HCT116 (cell line): ENCODE data around the gene AKAP13. TPM values are rescaled to one million over a fixed set of nuclear protein-coding genes. Genes with fewer than 3 reads are reported as not detected.

Experiments used
- ATAC-seq: fragments of 200-7000 bp; cut with Tn5 transposase; 2 replicates; pipeline ENCODE4 v1.9.1; 2020; ENCODE audit warnings: mild to moderate bottlenecking, moderate library complexity
- BruUV-seq: library from RNA; stranded (reverse); fragments of 400-500 nt; replicated peaks from 2 replicates; lab custom pipeline; 2021; lab: Mats Ljungman, UMichigan
- CTCF ChIA-PET: fragments of 300-600 bp; sonication (Branson Sonifier 250); formaldehyde crosslinking; loops from one replicate; lab custom pipeline; 2021; ENCODE audit warnings: antibody characterized with exemption; lab: Charles Lee
- POLR2A ChIA-PET: fragments of 300-600, 350-600 bp; sonication (Branson Sonifier 250); formaldehyde crosslinking; loops from one replicate; lab custom pipeline; 2021; ENCODE audit warnings: antibody characterized with exemption; lab: Charles Lee
- RAD21 ChIA-PET, 2 experiments: fragments of 300-600 bp; sonication (Branson Sonifier 250); formaldehyde crosslinking; loops; one replicate each; lab custom pipeline; 2023; ENCODE audit warnings: low total read pairs in 2 of 2; ENCODE audit not compliant: uncharacterized antibody in 2 of 2, unreplicated experiment in 2 of 2, low non-redundant PET in 1 of 2; lab: Charles Lee
- DNase-seq: peaks from one replicate; pipeline ENCODE4 v3.0.0-alpha.2; 2010; ENCODE audit warnings: low read depth, low spot score
- H2AFZ ChIP-seq: fragments of 200-600 bp; shearing (Covaris generic), sonication (generic); 2 replicates; pipeline ENCODE4 v1.6.1; 2017; ENCODE audit warnings: low read depth, mixed run types, mixed read lengths, antibody characterized with exemption, low read length; ENCODE audit not compliant: poor library complexity, severe bottlenecking
- H3K27ac ChIP-seq: 2 replicates; pipeline ENCODE4 v1.5.1; 2012; ENCODE audit warnings: low read depth, low read length
- H3K27me3 ChIP-seq: fragments of 200-600 bp; sonication (generic); 2 replicates; pipeline ENCODE4 v1.6.1; 2016; ENCODE audit warnings: mixed run types, low read length, mixed read lengths; ENCODE audit not compliant: insufficient read depth
- H3K36me3 ChIP-seq, 2 experiments: fragments of 200-500 bp in 1 of 2; fragments of 200-600 bp in 1 of 2; sonication (Bioruptor generic) in 1 of 2; sonication (generic) in 1 of 2; 2 replicates each; pipeline versions ENCODE4 v1.5.1 to v1.6.1; 2014 to 2016; ENCODE audit warnings: low read length in 2 of 2, inconsistent platforms in 1 of 2, mixed read lengths in 1 of 2, mixed run types in 1 of 2; ENCODE audit not compliant: insufficient read depth in 2 of 2, control insufficient read depth in 1 of 2
- H3K4me1 ChIP-seq, 2 experiments: fragments of 200-600 bp in 1 of 2; sonication (generic) in 1 of 2; 2 replicates each; pipeline versions ENCODE4 v1.5.1 to v1.6.1; 2012 to 2017; ENCODE audit warnings: low read length in 2 of 2, inconsistent platforms in 1 of 2, mild to moderate bottlenecking in 1 of 2, mixed read lengths in 1 of 2, mixed run types in 1 of 2, moderate library complexity in 1 of 2; ENCODE audit not compliant: insufficient read depth in 2 of 2, control insufficient read depth in 1 of 2
- H3K4me2 ChIP-seq: fragments of 200-600 bp; sonication (generic); 2 replicates; pipeline ENCODE4 v1.6.1; 2017; ENCODE audit warnings: mixed run types, low read length, mixed read lengths
- H3K4me3 ChIP-seq, 2 experiments: fragments of 200-600 bp in 1 of 2; sonication (generic) in 1 of 2; replicated peaks in 1 of 2; 2 replicates each; pipeline ENCODE4 v1.5.1; 2011 to 2016; ENCODE audit warnings: low read length in 2 of 2, control low read depth in 1 of 2, low read depth in 1 of 2, mild to moderate bottlenecking in 1 of 2, mixed read lengths in 1 of 2, mixed run types in 1 of 2
- H3K79me2 ChIP-seq: fragments of 200-600 bp; sonication (generic); 2 replicates; pipeline ENCODE4 v1.6.1; 2017; ENCODE audit warnings: mild to moderate bottlenecking, mixed run types, low read length, moderate library complexity, mixed read lengths; ENCODE audit not compliant: insufficient read depth
- H3K9ac ChIP-seq: fragments of 200-600 bp; sonication (generic); 2 replicates; pipeline ENCODE4 v1.6.1; 2016; ENCODE audit warnings: low read length, mixed read lengths
- H3K9me2 ChIP-seq: fragments of 200-600 bp; sonication (generic), shearing (Covaris generic); 2 replicates; pipeline ENCODE4 v1.6.1; 2017; ENCODE audit warnings: mixed run types, mild to moderate bottlenecking, moderate library complexity; ENCODE audit not compliant: insufficient read depth
- H3K9me3 ChIP-seq, 2 experiments: fragments of 200-500 bp in 1 of 2; fragments of 200-600 bp in 1 of 2; sonication (Bioruptor generic) in 1 of 2; sonication (generic) in 1 of 2; 2 replicates each; pipeline ENCODE4 v1.6.1; 2014 to 2017; ENCODE audit warnings: low read length in 2 of 2, mixed read lengths in 2 of 2, inconsistent platforms in 1 of 2, low read depth in 1 of 2, mild to moderate bottlenecking in 1 of 2, mixed run types in 1 of 2, moderate library complexity in 1 of 2; ENCODE audit not compliant: control insufficient read depth in 1 of 2, insufficient read depth in 1 of 2
- H4K20me1 ChIP-seq: fragments of 200-600 bp; sonication (generic), shearing (Covaris generic); 2 replicates; pipeline ENCODE4 v1.6.1; 2017; ENCODE audit warnings: mixed run types, mild to moderate bottlenecking, moderate library complexity; ENCODE audit not compliant: insufficient read depth
- CEBPB ChIP-seq: IDR thresholded peaks from 2 replicates; pipeline ENCODE4 v1.6.1; 2012; ENCODE audit warnings: low read depth
- EGR1 ChIP-seq: IDR thresholded peaks from 2 replicates; pipeline ENCODE4 v1.6.1; 2012; ENCODE audit warnings: low read depth
- EZH2phosphoT487 ChIP-seq: fragments of 200-600 bp; IDR thresholded peaks from 2 replicates; pipeline ENCODE4 v1.6.1; 2018; ENCODE audit warnings: antibody characterized with exemption, borderline replicate concordance
- JUND ChIP-seq: IDR thresholded peaks from 2 replicates; pipeline ENCODE4 v1.6.1; 2012
- POLR2A ChIP-seq: IDR thresholded peaks from 2 replicates; pipeline ENCODE4 v1.7.0; 2011; ENCODE audit warnings: borderline replicate concordance; ENCODE audit not compliant: insufficient read depth, insufficient read length; ENCODE audit errors: extremely low read depth
- POLR2AphosphoS5 ChIP-seq: IDR thresholded peaks from 2 replicates; pipeline ENCODE4 v1.6.1; 2011; ENCODE audit warnings: mild to moderate bottlenecking, low read depth, low read length, moderate library complexity
- RAD21 ChIP-seq: IDR thresholded peaks from 2 replicates; pipeline ENCODE4 v1.6.1; 2012; ENCODE audit warnings: low read depth, mild to moderate bottlenecking
- SIN3A ChIP-seq: IDR thresholded peaks from 2 replicates; pipeline ENCODE4 v1.6.1; 2012; ENCODE audit warnings: low read depth
- SRF ChIP-seq: IDR thresholded peaks from 2 replicates; pipeline ENCODE4 v1.6.1; 2012; ENCODE audit warnings: low read depth
- TCF7L2 ChIP-seq: IDR thresholded peaks from 2 replicates; pipeline ENCODE4 v1.7.0; 2011; ENCODE audit warnings: borderline replicate concordance, inconsistent platforms; ENCODE audit not compliant: insufficient read depth, insufficient read length; ENCODE audit errors: extremely low read depth
- YY1 ChIP-seq: IDR thresholded peaks from 2 replicates; pipeline ENCODE4 v1.6.1; 2011; ENCODE audit warnings: low read length, low read depth, moderate library complexity, mild to moderate bottlenecking; ENCODE audit not compliant: insufficient replicate concordance; ENCODE audit errors: extremely low read depth
- ZNF274 ChIP-seq: fragments of 200-500 bp; sonication (Bioruptor generic); IDR thresholded peaks from 2 replicates; pipeline ENCODE4 v1.6.1; 2014; ENCODE audit warnings: mild to moderate bottlenecking, low read depth, low read length, inconsistent platforms
- intact Hi-C: fragments of 100-400 bp; cut with micrococcal nuclease; formaldehyde crosslinking; loops from 2 replicates; pipeline ENCODE4 v1.10.0; 2022
- total RNA-seq: library from RNA; stranded (reverse); gene quantifications from one replicate; pipeline ENCODE4 v1.2.1, GENCODE V29; 2021; ENCODE audit not compliant: unreplicated experiment
- TF ChIP-seq, protein P1 (sequence below): IDR thresholded peaks from 2 replicates; pipeline ENCODE4 v1.6.1; 2012
- TF ChIP-seq, protein P2 (sequence below), 3 experiments: fragments of 200-600 bp in 1 of 3; sonication (generic) in 1 of 3; IDR thresholded peaks in 2 of 3; conservative IDR thresholded peaks in 1 of 3; 2 replicates each; pipeline ENCODE4 v1.5.1; 2012 to 2017; ENCODE audit warnings: low read depth in 2 of 3, low read length in 2 of 3, antibody characterized with exemption in 1 of 3, borderline replicate concordance in 1 of 3, control low read depth in 1 of 3, mild to moderate bottlenecking in 1 of 3, mixed read lengths in 1 of 3, mixed run types in 1 of 3, moderate library complexity in 1 of 3; ENCODE audit not compliant: insufficient read depth in 1 of 3
- TF ChIP-seq, protein P3 (sequence below): IDR thresholded peaks from 2 replicates; pipeline ENCODE4 v1.6.1; 2012

Gene AKAP13
- total RNA-seq, 1 experiment from 2014 or later, result 43.1 TPM

DNA sequence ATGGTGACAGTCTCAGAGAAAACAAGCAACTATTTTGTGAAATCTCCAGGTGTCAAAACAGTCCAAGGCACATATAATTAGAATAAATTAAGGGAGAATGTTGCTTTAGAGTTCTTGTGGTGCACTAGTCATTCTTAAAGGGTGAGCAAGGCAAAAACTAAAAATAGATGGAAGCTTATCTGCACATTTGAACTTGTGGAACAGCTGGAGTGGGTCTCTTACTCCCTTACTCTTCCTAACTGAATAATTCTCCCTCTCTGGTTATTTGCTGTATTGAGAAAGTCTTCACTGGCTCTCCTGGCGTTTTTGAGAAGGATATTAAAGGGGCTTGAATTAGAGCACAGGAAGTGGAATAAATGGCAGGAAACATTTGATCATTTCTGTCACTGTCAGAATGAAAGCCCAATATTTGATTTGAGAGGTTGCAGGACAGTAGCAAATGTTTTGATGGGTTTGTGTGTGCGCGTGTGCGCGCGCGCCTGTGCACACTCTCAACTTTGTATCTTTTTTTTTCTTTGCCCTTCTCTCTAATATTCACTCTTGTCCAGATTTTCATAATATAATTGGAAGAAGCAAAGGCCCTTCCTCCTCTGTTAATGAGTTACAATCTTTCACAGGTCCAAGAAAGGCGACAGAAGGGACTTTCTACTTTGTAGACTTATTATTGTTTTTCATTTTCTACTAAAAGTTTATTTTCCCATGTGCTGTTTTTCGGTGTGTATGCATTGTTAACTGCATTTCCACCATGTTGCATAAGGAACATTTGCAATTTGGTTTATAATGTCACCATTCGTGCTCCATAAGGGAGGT, 40.9 kb downstream of the AKAP13 start:
- intact Hi-C loops, result no loop called here
- Histone ChIP-seq H3K9ac (no peak overlapping the region), H3K27me3 (no peaks in the 10 kb centered on the region), H2AFZ (no peak overlapping the region), H3K79me2 (peaks cover 93% of the 10 kb centered on the region), H3K9me2 (no peaks in the 10 kb centered on the region), H3K36me3 (no peaks in the 10 kb centered on the region), H3K4me2 (no peak overlapping the region), H3K9me3 (no peaks in the 10 kb centered on the region), H3K4me1 (peaks cover 0 to 14% of the 10 kb centered on the region in 2 experiments; a peak in 3 of 4 replicates), H3K4me3 (no peak overlapping the region), H3K27ac (no peak overlapping the region), H4K20me1 (peaks cover 8% of the 10 kb centered on the region; the same call in 1 of the 2 replicates)
- ChIA-PET CTCF (no interaction called here), RAD21 (no interaction called here), POLR2A (no interaction called here)
- DNase-seq (no peak), ATAC-seq (no peak)
- no TSS peak for BruUV-seq
- TF ChIP-seq, protein P1, sequence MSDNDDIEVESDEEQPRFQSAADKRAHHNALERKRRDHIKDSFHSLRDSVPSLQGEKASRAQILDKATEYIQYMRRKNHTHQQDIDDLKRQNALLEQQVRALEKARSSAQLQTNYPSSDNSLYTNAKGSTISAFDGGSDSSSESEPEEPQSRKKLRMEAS, result no peak
- TF ChIP-seq TCF7L2, result no peak
- TF ChIP-seq JUND, result no peak
- no peak for TF ChIP-seq YY1
- no peak for TF ChIP-seq SRF
- TF ChIP-seq, protein P2, sequence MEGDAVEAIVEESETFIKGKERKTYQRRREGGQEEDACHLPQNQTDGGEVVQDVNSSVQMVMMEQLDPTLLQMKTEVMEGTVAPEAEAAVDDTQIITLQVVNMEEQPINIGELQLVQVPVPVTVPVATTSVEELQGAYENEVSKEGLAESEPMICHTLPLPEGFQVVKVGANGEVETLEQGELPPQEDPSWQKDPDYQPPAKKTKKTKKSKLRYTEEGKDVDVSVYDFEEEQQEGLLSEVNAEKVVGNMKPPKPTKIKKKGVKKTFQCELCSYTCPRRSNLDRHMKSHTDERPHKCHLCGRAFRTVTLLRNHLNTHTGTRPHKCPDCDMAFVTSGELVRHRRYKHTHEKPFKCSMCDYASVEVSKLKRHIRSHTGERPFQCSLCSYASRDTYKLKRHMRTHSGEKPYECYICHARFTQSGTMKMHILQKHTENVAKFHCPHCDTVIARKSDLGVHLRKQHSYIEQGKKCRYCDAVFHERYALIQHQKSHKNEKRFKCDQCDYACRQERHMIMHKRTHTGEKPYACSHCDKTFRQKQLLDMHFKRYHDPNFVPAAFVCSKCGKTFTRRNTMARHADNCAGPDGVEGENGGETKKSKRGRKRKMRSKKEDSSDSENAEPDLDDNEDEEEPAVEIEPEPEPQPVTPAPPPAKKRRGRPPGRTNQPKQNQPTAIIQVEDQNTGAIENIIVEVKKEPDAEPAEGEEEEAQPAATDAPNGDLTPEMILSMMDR (IDR thresholded peaks at IDR 0.05 in 2 of 3, conservative IDR thresholded peaks at IDR 0.05 in 1 of 3; ENCODE audit: borderline replicate concordance in 1 of 3, insufficient read depth in 1 of 3, low read depth in 2 of 3, low read length in 2 of 3), result no peak
- TF ChIP-seq POLR2AphosphoS5, result no peak
- TF ChIP-seq SIN3A, result no peak
- no peak for TF ChIP-seq EGR1
- TF ChIP-seq, protein P3, sequence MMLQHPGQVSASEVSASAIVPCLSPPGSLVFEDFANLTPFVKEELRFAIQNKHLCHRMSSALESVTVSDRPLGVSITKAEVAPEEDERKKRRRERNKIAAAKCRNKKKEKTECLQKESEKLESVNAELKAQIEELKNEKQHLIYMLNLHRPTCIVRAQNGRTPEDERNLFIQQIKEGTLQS, result no peak
- TF ChIP-seq CEBPB, result no peak
- no peak for TF ChIP-seq ZNF274
- no peak for TF ChIP-seq EZH2phosphoT487
- no peak for TF ChIP-seq RAD21
- no peak for TF ChIP-seq POLR2A
